ENCODE measurements around the gene KDELR3.

Gene KDELR3

GRCh38 chr22:38482662-38483308 is 14.9 kb downstream of the KDELR3 start:
- Mint-ChIP-seq H3K4me3 (no peak overlapping the region), H3K36me3 (ENCODE audit: insufficient read depth) (peaks cover 61% of the 10 kb centered on the region), H3K9me3 (no peaks in the 10 kb centered on the region), H3K27me3 (no peaks in the 10 kb centered on the region), H3K4me1 (peaks cover 20% of the 10 kb centered on the region), H3K27ac (ENCODE audit: low read depth) (peak overlapping the region; percentile 60)
- ATAC-seq (replicated peaks; ENCODE audit: extremely low read depth, poor library complexity, severe bottlenecking) (no peak), DNase-seq (ENCODE audit: low spot score in 2 of 2) (no peak)

- Mint-ChIP-seq H3K4me1 (peaks cover 24% of the 10 kb centered on the region), H3K4me3 (no peak overlapping the region), H3K36me3 (ENCODE audit: insufficient read depth) (peaks cover 75% of the 10 kb centered on the region), H3K27ac (ENCODE audit: low read depth) (peak overlapping the region; percentile 60), H3K9me3 (no peaks in the 10 kb centered on the region), H3K27me3 (no peaks in the 10 kb centered on the region)
- no peak for DNase-seq (ENCODE audit: low spot score in 2 of 2)
- ATAC-seq (replicated peaks; ENCODE audit: extremely low read depth, poor library complexity, severe bottlenecking), result no peak
These were observed 16.3 kb downstream of the KDELR3 start for GRCh38 chr22:38484244-38484643.

- Mint-ChIP-seq H3K9me3 (no peaks in the 10 kb centered on the region), H3K27me3 (no peaks in the 10 kb centered on the region), H3K36me3 (ENCODE audit: insufficient read depth) (peaks cover 86% of the 10 kb centered on the region), H3K4me1 (peaks cover 31% of the 10 kb centered on the region), H3K4me3 (no peak overlapping the region), H3K27ac (ENCODE audit: low read depth) (peak overlapping the region; percentile 46)
- DNase-seq (ENCODE audit: low spot score in 2 of 2), result no peak
- ATAC-seq (replicated peaks; ENCODE audit: extremely low read depth, poor library complexity, severe bottlenecking), result no peak
These were observed 17.9 kb downstream of the KDELR3 start for GRCh38 chr22:38485783-38486182.

GRCh38 chr22:38487946-38488345 is 20.1 kb downstream of the KDELR3 start:
- ATAC-seq (replicated peaks; ENCODE audit: extremely low read depth, poor library complexity, severe bottlenecking) (no peak), DNase-seq (ENCODE audit: low spot score in 2 of 2) (no peak)
- Mint-ChIP-seq H3K27me3 (no peaks in the 10 kb centered on the region), H3K36me3 (ENCODE audit: insufficient read depth) (peaks cover 93% of the 10 kb centered on the region), H3K4me1 (peaks cover 26% of the 10 kb centered on the region), H3K9me3 (no peaks in the 10 kb centered on the region), H3K27ac (ENCODE audit: low read depth) (no peak overlapping the region), H3K4me3 (no peak overlapping the region)

- DNase-seq (ENCODE audit: low spot score in 2 of 2) (no peak), ATAC-seq (replicated peaks; ENCODE audit: extremely low read depth, poor library complexity, severe bottlenecking) (no peak)
- no peak overlapping the region for H3K27ac Mint-ChIP-seq (ENCODE audit: low read depth)
- H3K9me3 Mint-ChIP-seq, result no peaks in the 10 kb centered on the region
- H3K27me3 Mint-ChIP-seq, result no peaks in the 10 kb centered on the region
- peaks cover 94% of the 10 kb centered on the region for H3K36me3 Mint-ChIP-seq (ENCODE audit: insufficient read depth)
- peaks cover 17% of the 10 kb centered on the region for H3K4me1 Mint-ChIP-seq
- H3K4me3 Mint-ChIP-seq, result no peak overlapping the region
These were observed 21.2 kb downstream of the KDELR3 start for GRCh38 chr22:38489142-38489541.

DNA sequence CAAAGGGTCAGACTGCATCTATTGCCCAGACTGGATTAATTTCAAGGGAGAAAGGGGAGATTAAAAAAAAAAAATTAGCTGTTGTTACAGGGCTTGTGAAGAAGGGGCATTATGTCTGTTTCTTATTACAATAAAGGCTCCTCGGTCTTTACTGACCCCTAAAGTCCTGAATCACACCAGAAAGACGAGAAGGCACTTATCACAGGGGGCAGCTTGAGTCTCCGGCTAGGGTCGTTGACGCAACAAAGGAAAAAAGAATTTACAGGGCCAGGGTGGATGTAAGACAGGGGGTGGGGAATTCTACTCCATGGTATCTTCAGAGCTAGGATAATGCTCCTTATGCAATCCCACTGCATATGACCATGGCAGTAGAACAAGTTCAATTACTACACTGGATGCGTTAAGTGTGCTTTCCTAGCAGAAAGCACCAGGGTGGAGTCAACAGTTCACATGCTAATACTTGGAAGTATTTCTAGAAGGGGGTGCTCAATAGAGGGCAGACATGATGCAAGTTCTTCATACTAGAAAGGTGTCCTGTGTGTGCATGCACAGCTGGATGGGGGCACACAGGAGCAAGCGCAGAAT is 21.8 kb downstream of the KDELR3 start:
- Mint-ChIP-seq H3K27ac (ENCODE audit: low read depth) (no peak overlapping the region), H3K36me3 (ENCODE audit: insufficient read depth) (peaks cover 94% of the 10 kb centered on the region), H3K4me3 (no peak overlapping the region), H3K4me1 (peaks cover 13% of the 10 kb centered on the region), H3K27me3 (no peaks in the 10 kb centered on the region), H3K9me3 (no peaks in the 10 kb centered on the region)
- no peak for ATAC-seq (replicated peaks; ENCODE audit: extremely low read depth, poor library complexity, severe bottlenecking)
- DNase-seq (ENCODE audit: low spot score in 2 of 2), result no peak

DNA sequence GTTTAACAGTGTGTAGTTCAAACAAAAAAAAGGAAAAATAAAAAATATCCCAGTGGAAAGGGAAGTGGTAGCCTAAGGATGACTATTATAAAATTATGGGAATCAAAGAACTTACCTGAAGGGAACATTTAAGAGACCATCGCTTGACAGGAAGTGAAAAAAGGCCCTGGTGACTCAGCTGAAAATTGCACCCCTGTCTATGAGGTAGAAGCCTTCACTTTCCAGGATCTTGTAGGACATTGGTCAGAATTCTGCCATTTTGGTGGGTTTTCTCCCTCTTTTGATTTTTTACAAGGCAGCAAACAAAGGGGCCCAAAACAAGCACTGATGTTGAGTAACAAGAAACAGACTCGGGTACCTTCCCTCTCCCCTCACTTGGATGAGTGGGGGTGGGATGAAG is 22.6 kb downstream of the KDELR3 start:
- Mint-ChIP-seq H3K4me1 (peaks cover 13% of the 10 kb centered on the region), H3K27me3 (no peaks in the 10 kb centered on the region), H3K27ac (ENCODE audit: low read depth) (peak overlapping the region; percentile 70), H3K9me3 (no peaks in the 10 kb centered on the region), H3K36me3 (ENCODE audit: insufficient read depth) (peaks cover 94% of the 10 kb centered on the region), H3K4me3 (no peak overlapping the region)
- DNase-seq (ENCODE audit: low spot score in 2 of 2) (no peak), ATAC-seq (replicated peaks; ENCODE audit: extremely low read depth, poor library complexity, severe bottlenecking) (no peak)

DNA sequence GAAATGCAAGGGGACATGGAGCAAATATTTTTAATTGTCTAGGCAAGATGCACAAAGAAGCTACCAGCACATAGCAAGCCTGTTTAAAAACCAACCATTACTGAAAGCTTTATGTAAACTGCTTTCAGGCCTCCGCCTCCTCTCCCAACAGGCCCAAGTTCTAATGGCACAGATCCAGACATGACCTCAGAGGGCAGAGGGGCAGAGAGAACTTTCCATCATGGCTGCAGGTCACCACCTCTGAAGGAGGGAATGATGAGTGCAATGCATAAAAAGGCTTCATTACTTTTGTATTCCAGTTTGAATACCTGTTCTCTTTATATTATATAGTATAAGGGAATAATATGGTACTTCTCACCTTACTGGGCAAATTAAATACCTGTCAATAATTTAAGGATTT is 23.0 kb downstream of the KDELR3 start:
- H3K27me3 Mint-ChIP-seq, result no peaks in the 10 kb centered on the region
- peak overlapping the region; percentile 70 for H3K27ac Mint-ChIP-seq (ENCODE audit: low read depth)
- ATAC-seq (replicated peaks; ENCODE audit: extremely low read depth, poor library complexity, severe bottlenecking) (no peak), DNase-seq (ENCODE audit: low spot score in 2 of 2) (no peak)
- no peaks in the 10 kb centered on the region for H3K9me3 Mint-ChIP-seq
- no peak overlapping the region for H3K4me3 Mint-ChIP-seq
- peaks cover 94% of the 10 kb centered on the region for H3K36me3 Mint-ChIP-seq (ENCODE audit: insufficient read depth)
- H3K4me1 Mint-ChIP-seq, result peaks cover 13% of the 10 kb centered on the region

- H3K36me3 Mint-ChIP-seq (ENCODE audit: insufficient read depth), result peaks cover 93% of the 10 kb centered on the region
- H3K9me3 Mint-ChIP-seq, result no peaks in the 10 kb centered on the region
- DNase-seq (ENCODE audit: low spot score in 2 of 2), result no peak
- H3K4me3 Mint-ChIP-seq, result no peak overlapping the region
- H3K4me1 Mint-ChIP-seq, result peaks cover 13% of the 10 kb centered on the region
- ATAC-seq (replicated peaks; ENCODE audit: extremely low read depth, poor library complexity, severe bottlenecking), result no peak
- no peaks in the 10 kb centered on the region for H3K27me3 Mint-ChIP-seq
- no peak overlapping the region for H3K27ac Mint-ChIP-seq (ENCODE audit: low read depth)
These were observed 23.9 kb downstream of the KDELR3 start for GRCh38 chr22:38491707-38492348.

GRCh38 chr22:38494498-38494897 is 26.6 kb downstream of the KDELR3 start:
- DNase-seq (ENCODE audit: low spot score in 2 of 2) (no peak), ATAC-seq (replicated peaks; ENCODE audit: extremely low read depth, poor library complexity, severe bottlenecking) (peak; percentile 36)
- H3K9me3 Mint-ChIP-seq, result no peaks in the 10 kb centered on the region
- H3K27me3 Mint-ChIP-seq, result no peaks in the 10 kb centered on the region
- no peak overlapping the region for H3K27ac Mint-ChIP-seq (ENCODE audit: low read depth)
- H3K4me3 Mint-ChIP-seq, result no peak overlapping the region
- H3K4me1 Mint-ChIP-seq, result peaks cover 14% of the 10 kb centered on the region
- peaks cover 94% of the 10 kb centered on the region for H3K36me3 Mint-ChIP-seq (ENCODE audit: insufficient read depth)

GRCh38 chr22:38494939-38495338 is 27.0 kb downstream of the KDELR3 start:
- Mint-ChIP-seq H3K4me1 (peaks cover 13% of the 10 kb centered on the region), H3K4me3 (no peak overlapping the region), H3K9me3 (no peaks in the 10 kb centered on the region), H3K27me3 (no peaks in the 10 kb centered on the region), H3K27ac (ENCODE audit: low read depth) (no peak overlapping the region), H3K36me3 (ENCODE audit: insufficient read depth) (peaks cover 94% of the 10 kb centered on the region)
- ATAC-seq (replicated peaks; ENCODE audit: extremely low read depth, poor library complexity, severe bottlenecking) (no peak), DNase-seq (ENCODE audit: low spot score in 2 of 2) (no peak)

DNA sequence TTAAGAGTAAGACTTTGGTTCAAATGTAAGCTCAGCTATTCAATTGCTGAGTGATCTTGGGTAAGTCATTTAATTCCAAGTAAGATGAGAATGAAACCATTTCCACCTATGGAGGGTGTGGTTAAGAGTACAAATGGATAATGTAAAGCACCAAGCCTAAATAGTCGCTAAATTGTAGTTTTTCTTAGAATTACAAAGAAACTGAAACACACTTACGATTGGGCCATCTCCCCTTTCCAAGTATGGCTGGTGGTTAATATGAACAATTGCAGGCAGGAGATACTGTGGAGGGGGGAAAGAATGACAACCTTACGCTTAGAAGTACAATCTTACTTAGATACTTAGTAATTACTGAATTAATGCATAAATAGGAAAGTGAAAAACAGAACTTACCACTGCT is 30.0 kb downstream of the KDELR3 start:
- ATAC-seq (replicated peaks; ENCODE audit: extremely low read depth, poor library complexity, severe bottlenecking), result no peak
- Mint-ChIP-seq H3K4me3 (no peak overlapping the region), H3K27me3 (no peaks in the 10 kb centered on the region), H3K36me3 (ENCODE audit: insufficient read depth) (peaks cover 97% of the 10 kb centered on the region), H3K4me1 (peaks cover 34% of the 10 kb centered on the region), H3K27ac (ENCODE audit: low read depth) (no peak overlapping the region), H3K9me3 (no peaks in the 10 kb centered on the region)
- no peak for DNase-seq (ENCODE audit: low spot score in 2 of 2)
